ENCODE measurements around the gene KIF25. TPM values are rescaled to one million over a fixed set of nuclear protein-coding genes. Genes with fewer than 3 reads are reported as not detected.

The KIF25 gene
- total RNA-seq, 1 experiment from 2014 or later = not detected

DNA sequence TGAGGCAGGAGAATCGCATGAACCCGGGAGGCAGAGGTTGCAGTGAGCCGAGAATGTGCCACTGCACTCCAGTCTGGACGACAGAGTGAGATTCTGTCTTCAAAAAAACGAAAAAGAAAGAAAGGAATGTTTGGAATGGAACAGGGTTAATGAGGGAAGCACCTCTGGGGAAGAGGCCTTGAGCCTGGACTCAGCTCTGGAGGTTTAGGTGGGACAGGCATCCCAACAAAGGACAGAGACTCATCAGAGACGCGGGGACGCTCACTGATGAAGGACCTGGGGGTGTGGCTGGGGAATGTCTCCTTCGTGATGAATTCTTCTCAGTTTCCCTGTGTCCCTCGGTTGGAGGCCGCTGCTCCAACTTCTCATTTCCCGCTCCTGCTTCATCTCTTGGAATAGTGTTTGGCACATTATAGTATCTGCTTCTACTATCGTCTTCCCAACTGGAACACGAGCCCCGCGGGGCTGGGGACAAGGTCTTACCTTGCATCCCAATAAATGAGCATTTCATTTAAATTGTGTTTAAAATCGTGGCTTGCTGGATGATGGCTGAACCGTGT, 27.6 kb downstream of the KIF25 start:
- in situ Hi-C loops (cut with HindIII; ENCODE audit: low pct_unique_long_range_greater_than_20kb, low sequenced_read_pairs) = no loop called here
- no peak for DNase-seq (ENCODE audit: low read depth, low spot score)

GRCh38 chr6:168025831-168026710, 28.6 kb downstream of the KIF25 start:
- DNase-seq (ENCODE audit: low read depth, low spot score) = no peak

DNA sequence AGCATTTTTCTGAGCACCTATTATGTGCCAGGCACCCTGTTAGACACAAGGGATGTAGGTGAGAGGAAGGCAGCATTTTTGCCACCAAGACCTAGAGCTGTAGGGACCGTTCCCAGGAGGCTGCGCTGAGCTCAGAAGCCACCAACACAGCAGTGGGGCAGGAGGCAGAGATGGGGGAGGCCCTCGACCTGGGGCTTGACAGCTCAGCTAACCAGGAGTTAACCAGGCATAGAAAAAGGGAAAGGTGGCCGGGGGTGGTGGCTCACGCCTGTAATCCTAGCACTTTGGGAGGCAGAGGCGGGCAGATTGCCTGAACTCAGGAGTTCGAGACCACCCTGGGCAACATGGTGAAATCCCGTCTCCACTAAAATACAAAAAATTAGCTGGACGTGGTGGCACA, 29.5 kb downstream of the KIF25 start:
- in situ Hi-C loops (cut with HindIII; ENCODE audit: low pct_unique_long_range_greater_than_20kb, low sequenced_read_pairs) = no loop called here
- DNase-seq (ENCODE audit: low read depth, low spot score) = no peak

More at GRCh38 chr6:168025831-168026710, 28.6 kb downstream of the KIF25 start:
- in situ Hi-C loops (cut with HindIII; ENCODE audit: low pct_unique_long_range_greater_than_20kb, low sequenced_read_pairs) = no loop called here

DNA sequence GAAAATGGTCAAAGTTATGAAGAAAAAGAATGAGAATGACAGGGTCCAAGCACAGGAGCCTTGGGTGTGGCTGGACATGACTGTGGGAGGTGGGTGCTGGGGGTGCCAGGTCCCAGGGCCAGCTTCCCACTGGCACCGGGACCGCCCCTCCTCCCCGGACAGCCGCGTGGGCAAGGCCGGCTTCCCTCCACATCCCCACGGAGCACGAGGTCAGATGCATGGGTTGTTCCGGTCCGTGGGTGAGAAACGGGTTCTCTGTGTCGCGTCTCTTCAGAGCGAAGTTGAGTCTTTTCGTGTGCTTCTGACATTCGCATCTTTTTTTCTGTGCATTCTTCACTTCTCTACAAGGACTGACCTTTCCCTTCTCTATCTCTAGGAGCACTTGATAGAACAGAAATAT, 30.1 kb downstream of the KIF25 start:
- in situ Hi-C loops (cut with HindIII; ENCODE audit: low pct_unique_long_range_greater_than_20kb, low sequenced_read_pairs) = no loop called here
- DNase-seq (ENCODE audit: low read depth, low spot score) = no peak

DNA sequence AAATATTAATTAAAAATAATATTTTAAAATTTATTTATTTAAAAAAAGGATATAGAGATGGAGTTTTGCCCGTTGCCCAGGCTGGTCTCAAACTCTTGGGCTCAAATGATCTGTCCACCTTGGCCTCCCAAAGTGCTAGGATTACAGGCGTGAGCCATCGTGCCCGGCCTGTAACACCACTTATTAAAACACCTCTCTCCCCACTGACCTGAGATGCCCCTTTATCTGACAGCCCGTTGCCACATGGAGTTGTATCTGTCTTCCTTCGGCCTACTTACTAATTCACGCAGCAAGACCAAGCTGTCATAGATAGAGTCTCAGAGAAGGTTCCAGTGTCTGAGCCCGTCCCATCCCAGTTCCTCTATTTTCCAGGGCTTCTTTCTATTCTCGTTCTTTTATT, 30.7 kb downstream of the KIF25 start:
- no peak for DNase-seq (ENCODE audit: low read depth, low spot score)
- in situ Hi-C loops (cut with HindIII; ENCODE audit: low pct_unique_long_range_greater_than_20kb, low sequenced_read_pairs) = no loop called here

DNA sequence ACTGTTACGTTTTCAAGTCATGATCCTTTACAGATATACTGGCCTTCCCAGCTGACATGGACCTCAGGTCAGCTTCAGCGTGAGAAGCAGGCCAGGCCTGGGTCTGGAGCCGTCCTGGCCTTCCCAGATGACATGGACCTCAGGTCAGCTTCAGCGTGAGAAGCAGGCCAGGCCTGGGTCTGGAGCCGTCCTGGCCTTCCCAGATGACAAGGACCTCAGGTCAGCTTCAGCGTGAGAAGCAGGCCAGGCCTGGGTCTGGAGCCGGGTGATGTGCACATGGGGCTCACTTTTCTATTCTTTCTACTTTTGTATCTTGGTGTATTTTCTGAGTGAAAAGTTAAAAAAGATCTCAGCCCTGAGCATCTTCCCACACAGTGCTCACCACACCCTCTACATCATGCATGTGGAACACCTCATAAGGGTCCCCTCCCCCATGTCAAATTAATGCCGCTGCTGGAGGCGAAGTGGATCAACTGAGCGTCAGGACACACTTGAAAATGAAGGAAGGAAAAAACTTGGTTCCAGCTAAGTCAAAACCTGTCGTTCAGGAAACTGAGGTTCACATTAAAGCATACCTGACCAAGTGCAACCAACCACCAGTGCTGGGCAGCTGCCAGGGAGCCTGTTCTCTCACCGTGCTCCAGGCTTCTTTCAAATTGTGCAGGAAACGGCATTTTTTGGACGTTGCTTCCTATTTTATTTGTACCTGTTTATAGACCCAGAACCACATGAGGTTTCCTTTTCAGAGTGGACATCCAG, 32.2 kb downstream of the KIF25 start:
- no peak for DNase-seq (ENCODE audit: low read depth, low spot score)
- in situ Hi-C loops (cut with HindIII; ENCODE audit: low pct_unique_long_range_greater_than_20kb, low sequenced_read_pairs) = no loop called here

DNA sequence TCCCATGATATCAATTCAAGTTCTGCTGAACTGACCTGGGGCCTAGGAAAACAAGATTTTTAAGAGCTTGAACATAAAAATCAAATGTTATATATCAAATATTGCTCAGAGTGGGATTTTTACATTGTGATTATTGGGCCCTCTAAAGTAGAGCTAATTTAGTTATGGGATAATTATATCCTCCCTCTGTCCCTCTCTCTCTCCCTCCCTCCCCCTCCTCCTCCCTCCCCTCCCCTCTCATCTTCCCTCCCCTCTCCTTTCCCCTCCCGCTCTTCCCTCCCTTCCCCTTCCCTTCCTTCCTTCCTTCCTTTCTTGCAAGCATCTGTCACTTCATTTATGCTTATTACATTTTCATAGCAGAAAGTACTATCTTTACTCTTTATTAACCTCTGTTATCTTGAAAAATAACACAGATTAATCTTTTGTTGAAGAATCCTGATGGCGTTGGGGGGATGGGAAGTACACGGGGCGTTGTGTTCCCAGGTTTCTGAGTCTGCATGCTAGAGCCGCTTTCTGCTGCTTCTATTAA, 32.8 kb downstream of the KIF25 start:
- in situ Hi-C loops (cut with HindIII; ENCODE audit: low pct_unique_long_range_greater_than_20kb, low sequenced_read_pairs) = no loop called here

GRCh38 chr6:168030908-168031307, 33.4 kb downstream of the KIF25 start:
- no peak for DNase-seq (ENCODE audit: low read depth, low spot score)
- in situ Hi-C loops (cut with HindIII; ENCODE audit: low pct_unique_long_range_greater_than_20kb, low sequenced_read_pairs) = no loop called here

More for the DNA sequence above, 32.8 kb downstream of the KIF25 start:
- no peak for DNase-seq (ENCODE audit: low read depth, low spot score)

DNA sequence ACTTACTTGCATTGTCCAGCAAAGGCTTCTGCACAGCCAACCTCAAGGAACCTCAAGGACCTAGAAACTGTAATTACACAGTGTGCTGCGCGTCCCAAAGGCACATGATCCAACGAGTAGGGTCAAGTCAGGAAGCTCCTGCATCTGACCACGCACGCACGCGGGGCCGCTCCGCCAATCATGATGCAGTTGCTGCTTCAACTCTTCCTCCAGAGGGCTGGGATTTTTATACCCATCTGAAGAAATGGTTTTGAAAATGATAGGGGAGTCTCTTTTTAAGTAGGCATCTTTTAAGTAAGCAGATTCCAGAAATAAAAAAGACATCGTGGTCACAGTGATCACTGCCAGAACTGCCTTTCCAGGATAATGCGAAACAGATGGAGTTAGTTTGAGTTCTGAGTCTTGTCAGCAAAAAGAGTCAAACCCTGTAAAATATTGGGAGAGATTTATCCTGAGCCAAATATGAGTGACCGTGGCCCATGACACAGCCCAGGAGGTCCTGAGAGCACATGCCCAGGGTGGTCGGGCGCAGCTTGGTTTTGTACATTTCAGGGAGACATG, 34.0 kb downstream of the KIF25 start:
- no peak for DNase-seq (ENCODE audit: low read depth, low spot score)
- in situ Hi-C loops (cut with HindIII; ENCODE audit: low pct_unique_long_range_greater_than_20kb, low sequenced_read_pairs) = no loop called here

DNA sequence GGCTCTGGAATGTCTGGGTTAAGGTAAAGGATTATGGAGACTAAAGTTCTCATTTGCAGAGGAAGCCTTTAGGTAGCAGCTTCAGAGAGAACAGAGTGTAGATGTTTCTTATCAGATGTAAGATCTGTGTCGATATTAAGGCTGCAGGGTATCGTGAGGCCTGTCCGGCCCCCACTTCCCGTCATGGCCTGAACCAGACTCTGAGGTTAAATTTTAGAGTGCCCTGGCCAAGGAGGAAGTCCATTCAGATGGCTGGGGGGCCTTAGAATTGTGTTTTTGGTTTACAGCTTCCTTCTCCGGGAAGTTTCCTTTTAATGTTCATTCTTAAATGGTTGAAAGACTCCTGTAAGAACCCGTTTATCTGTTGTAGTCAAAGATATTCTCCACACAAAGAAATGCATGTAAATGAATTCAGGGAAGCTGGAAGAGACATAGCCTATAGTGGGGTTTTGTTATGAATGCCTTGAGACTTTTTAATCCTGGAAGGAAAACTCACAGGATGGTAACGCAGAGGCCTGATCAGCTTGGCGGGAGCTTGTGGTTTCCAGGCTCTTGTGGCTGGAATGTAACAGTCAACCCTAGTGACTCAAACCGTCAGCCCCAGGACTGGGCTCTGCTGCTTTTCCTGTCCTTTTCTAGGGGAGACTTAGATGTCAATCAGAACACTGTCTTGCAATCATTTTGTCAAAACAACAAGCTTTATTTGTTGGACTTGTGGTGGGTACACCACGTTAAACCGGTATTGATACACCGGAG, 34.7 kb downstream of the KIF25 start:
- in situ Hi-C loops (cut with HindIII; ENCODE audit: low pct_unique_long_range_greater_than_20kb, low sequenced_read_pairs) = no loop called here
- DNase-seq (ENCODE audit: low read depth, low spot score) = no peak

- in situ Hi-C loops (cut with HindIII; ENCODE audit: low pct_unique_long_range_greater_than_20kb, low sequenced_read_pairs) = no loop called here
- DNase-seq (ENCODE audit: low read depth, low spot score) = no peak
These were observed 36.3 kb downstream of the KIF25 start for GRCh38 chr6:168033791-168034190.

- no peak for DNase-seq (ENCODE audit: low read depth, low spot score)
- in situ Hi-C loops (cut with HindIII; ENCODE audit: low pct_unique_long_range_greater_than_20kb, low sequenced_read_pairs) = no loop called here
These were observed 37.1 kb downstream of the KIF25 start for GRCh38 chr6:168034537-168034936.

- DNase-seq (ENCODE audit: low read depth, low spot score) = peak; percentile 52
- in situ Hi-C loops (cut with HindIII; ENCODE audit: low pct_unique_long_range_greater_than_20kb, low sequenced_read_pairs) = no loop called here
These were observed 37.7 kb downstream of the KIF25 start for GRCh38 chr6:168035098-168035660.

DNA sequence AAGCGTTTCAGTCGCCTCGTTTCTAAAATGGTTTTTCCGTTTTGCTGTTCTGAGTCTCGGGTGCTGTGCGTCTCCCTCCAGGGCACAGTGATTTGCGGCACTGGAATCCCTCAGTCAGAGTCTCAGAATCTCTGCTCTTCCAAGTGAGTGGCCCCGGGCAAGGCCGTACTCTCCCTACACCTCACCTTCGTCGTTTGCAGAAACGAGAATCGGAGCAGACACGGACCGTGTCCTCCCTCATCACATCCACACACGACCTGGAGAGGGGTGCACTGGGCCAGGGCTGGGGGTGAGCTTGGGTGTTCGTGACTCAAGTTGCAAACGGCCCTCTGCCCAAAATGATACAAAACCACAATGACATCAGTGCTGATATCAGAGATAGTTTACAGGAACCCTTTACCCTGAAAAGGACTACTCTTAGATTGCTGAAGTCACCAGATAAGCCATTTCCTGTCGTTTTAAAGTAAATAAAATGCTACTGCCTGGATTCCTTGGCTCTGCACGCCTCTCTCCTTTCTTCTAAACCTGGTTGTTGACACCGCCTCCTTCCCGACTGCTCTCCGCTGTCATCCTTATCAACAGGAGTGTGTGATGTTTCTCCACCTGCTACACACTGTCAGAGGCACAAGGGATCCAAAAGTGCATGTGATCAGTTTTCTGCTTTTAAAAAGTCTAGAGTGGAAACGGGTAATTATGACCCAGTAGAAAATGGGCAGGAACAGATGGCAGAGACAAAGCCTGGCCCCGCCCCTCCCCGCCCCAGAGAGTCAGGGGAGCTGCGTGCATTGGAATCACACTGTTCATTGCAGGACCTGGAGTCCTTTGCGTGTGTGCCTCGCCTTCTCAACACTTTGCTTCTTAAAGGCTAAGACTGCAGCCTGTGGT, 38.4 kb downstream of the KIF25 start:
- in situ Hi-C loops (cut with HindIII; ENCODE audit: low pct_unique_long_range_greater_than_20kb, low sequenced_read_pairs) = no loop called here
- DNase-seq (ENCODE audit: low read depth, low spot score) = peak; percentile 5

DNA sequence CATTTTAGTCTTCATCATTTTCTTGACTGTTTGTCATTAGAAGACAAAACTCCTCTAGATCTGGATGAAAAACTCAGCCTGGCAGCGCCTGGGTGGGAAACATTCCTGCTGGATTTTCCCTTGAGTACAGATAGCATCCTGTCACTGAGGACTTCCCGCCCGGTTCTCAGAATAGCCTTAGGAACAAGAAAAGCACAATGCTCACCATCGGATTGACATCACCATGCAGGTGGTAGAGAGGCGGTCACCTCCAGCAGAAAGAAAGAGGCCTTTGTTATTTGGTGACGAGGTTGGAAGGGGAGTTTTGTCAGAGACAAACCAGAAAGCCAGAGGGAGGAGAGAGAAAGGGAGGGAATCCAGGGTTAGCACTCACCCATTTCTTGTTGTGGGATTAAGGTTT, 39.8 kb downstream of the KIF25 start:
- in situ Hi-C loops (cut with HindIII; ENCODE audit: low pct_unique_long_range_greater_than_20kb, low sequenced_read_pairs) = no loop called here
- peak; percentile 56 for DNase-seq (ENCODE audit: low read depth, low spot score)

DNA sequence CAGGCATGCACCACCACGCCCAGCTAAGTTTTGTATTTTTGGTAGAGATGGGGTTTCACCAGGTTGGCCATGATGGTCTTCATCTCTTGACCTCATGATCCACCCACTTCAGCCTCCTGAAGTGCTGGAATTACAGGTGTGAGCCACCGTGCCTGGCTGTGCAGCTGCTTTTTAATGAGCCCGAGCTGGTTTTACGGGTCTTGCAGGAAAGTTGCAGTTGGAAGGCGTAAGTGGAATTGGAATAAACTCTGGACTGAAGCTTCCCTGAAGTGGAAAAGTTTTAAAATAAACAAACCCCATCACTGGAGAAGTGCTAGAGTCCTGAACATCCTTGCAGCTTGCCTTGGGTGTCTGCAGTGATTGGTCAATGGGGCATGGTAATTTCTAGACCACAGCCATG, 40.4 kb downstream of the KIF25 start:
- in situ Hi-C loops (cut with HindIII; ENCODE audit: low pct_unique_long_range_greater_than_20kb, low sequenced_read_pairs) = no loop called here
- no peak for DNase-seq (ENCODE audit: low read depth, low spot score)

All from SK-MEL-5 (cell line).